Natural killer cell (primary cell): ENCODE data around the gene USP9Y. TPM values are rescaled to one million over a fixed set of nuclear protein-coding genes. Genes with fewer than 3 reads are reported as not detected.

ENCODE experiments used
- ATAC-seq, 3 donors: fragments of 150-1000 bp in 2 of 3; fragments of 200-7000 bp in 1 of 3; cut with Tn5 transposase; 1 replicate in 1 of 3; 2 replicates in 2 of 3; pipeline ENCODE4 v1.10.0; 2021; ENCODE audit warnings: mild to moderate bottlenecking in 2 of 3, moderate library complexity in 2 of 3
- DNase-seq, 2 donors: peaks; one replicate each; pipeline versions ENCODE4 v3.0.0 to v3.0.0-alpha.2; 2013 to 2021; ENCODE audit warnings: mixed read lengths in 1 of 2
- H3K27ac ChIP-seq: one replicate; pipeline ENCODE4 v1.5.1; 2013; ENCODE audit warnings: mild to moderate bottlenecking, low read length
- H3K27me3 ChIP-seq: one replicate; pipeline ENCODE4 v1.6.1; 2013; ENCODE audit warnings: low read length; ENCODE audit not compliant: control insufficient read depth, insufficient read depth
- H3K36me3 ChIP-seq: one replicate; pipeline ENCODE4 v1.6.1; 2013; ENCODE audit warnings: low read length; ENCODE audit not compliant: control insufficient read depth, insufficient read depth
- H3K4me1 ChIP-seq: one replicate; pipeline ENCODE4 v1.6.1; 2013; ENCODE audit warnings: low read length; ENCODE audit not compliant: control insufficient read depth, insufficient read depth
- H3K4me3 ChIP-seq: one replicate; pipeline ENCODE4 v1.5.1; 2013; ENCODE audit warnings: low read length
- H3K9me3 ChIP-seq: one replicate; pipeline ENCODE4 v1.6.1; 2013; ENCODE audit warnings: low read length; ENCODE audit not compliant: control insufficient read depth, insufficient read depth
- H3K27ac Mint-ChIP-seq, 2 donors: one replicate each; pipeline ENCODE4 v1.8.0; 2022; ENCODE audit warnings: mild to moderate bottlenecking in 2 of 2, mixed read lengths in 2 of 2, moderate library complexity in 1 of 2
- H3K27me3 Mint-ChIP-seq, 2 donors: one replicate each; pipeline ENCODE4 v1.8.0; 2022; ENCODE audit warnings: low read depth in 2 of 2, mixed read lengths in 2 of 2
- H3K36me3 Mint-ChIP-seq: one replicate; pipeline ENCODE4 v1.8.0; 2022; ENCODE audit warnings: mixed read lengths
- H3K4me1 Mint-ChIP-seq, 2 donors: one replicate each; pipeline ENCODE4 v1.8.0; 2022; ENCODE audit warnings: mixed read lengths in 2 of 2
- H3K4me3 Mint-ChIP-seq: one replicate; pipeline ENCODE4 v1.8.0; 2022; ENCODE audit warnings: mild to moderate bottlenecking, moderate library complexity, mixed read lengths
- H3K9me3 Mint-ChIP-seq, 2 donors: one replicate each; pipeline ENCODE4 v1.8.0; 2022; ENCODE audit warnings: mixed read lengths in 2 of 2
- WGBS: methylation state at CpG from one replicate; pipeline ENCODE4 v1.1.7; 2013; ENCODE audit warnings: missing lambda C conversion rate; ENCODE audit not compliant: insufficient coverage; 5-methylcytosine and 5-hydroxymethylcytosine counted together
- intact Hi-C: fragments of 100-400 bp; cut with micrococcal nuclease; formaldehyde crosslinking; loops from one replicate; pipeline ENCODE4 v1.14.2; 2022
- total RNA-seq, 4 donors: library from RNA; stranded (reverse); fragments of 120-200 nt in 1 of 4; gene quantifications; one replicate each; pipeline versions ENCODE4 v1.2.3 to v1.2.4, GENCODE V29; 2013 to 2022
- TF ChIP-seq, protein P1 (sequence below): fragments of 200-600 bp; IDR thresholded peaks from one replicate; pipeline ENCODE4 v1.8.0; 2022; ENCODE audit warnings: antibody characterized with exemption

USP9Y gene, protein sequence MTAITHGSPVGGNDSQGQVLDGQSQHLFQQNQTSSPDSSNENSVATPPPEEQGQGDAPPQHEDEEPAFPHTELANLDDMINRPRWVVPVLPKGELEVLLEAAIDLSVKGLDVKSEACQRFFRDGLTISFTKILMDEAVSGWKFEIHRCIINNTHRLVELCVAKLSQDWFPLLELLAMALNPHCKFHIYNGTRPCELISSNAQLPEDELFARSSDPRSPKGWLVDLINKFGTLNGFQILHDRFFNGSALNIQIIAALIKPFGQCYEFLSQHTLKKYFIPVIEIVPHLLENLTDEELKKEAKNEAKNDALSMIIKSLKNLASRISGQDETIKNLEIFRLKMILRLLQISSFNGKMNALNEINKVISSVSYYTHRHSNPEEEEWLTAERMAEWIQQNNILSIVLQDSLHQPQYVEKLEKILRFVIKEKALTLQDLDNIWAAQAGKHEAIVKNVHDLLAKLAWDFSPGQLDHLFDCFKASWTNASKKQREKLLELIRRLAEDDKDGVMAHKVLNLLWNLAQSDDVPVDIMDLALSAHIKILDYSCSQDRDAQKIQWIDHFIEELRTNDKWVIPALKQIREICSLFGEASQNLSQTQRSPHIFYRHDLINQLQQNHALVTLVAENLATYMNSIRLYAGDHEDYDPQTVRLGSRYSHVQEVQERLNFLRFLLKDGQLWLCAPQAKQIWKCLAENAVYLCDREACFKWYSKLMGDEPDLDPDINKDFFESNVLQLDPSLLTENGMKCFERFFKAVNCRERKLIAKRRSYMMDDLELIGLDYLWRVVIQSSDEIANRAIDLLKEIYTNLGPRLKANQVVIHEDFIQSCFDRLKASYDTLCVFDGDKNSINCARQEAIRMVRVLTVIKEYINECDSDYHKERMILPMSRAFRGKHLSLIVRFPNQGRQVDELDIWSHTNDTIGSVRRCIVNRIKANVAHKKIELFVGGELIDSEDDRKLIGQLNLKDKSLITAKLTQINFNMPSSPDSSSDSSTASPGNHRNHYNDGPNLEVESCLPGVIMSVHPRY (N-terminal part only)
- 10 to 100 TPM in 2 of 3 donors, not detected in 1; 32.5 to 38.2 TPM for total RNA-seq
- 60.8 TPM for total RNA-seq (2013)

DNA sequence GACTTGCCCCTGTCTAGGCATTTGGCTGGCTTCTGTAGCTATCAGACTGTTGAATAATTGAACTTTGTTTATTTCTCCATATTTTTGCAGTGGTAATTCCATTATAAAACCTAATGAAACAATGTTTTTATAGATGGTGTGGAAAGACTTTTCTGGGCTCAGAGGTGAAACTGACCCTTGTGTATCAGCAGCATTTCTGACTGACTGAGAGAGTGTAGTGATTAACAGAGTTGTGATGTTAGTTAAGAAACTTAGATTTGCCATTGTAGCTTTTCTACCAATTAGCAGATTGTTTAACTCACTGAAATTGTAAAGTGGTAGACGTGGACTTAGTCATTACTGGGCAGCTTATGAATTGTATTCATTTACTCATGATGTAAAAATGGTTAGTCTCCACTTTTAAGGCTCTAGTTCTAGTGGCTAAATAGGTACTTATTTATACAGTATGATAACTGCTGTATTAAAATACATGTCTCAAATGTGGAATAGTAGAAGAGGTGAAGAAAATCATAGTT, at the start of gene USP9Y:
Gene USP9Y, plus strand, starts transcription at position 51 of the 515 bp plus-strand sequence. CDS start 8,217 bp downstream, outside the sequence.
- Mint-ChIP-seq H3K36me3 (no peaks in the 10 kb centered on the region), H3K27ac (peak within 1 kb of the TSS in 1 of 2 donors; percentile 58), H3K9me3 (no peaks in the 10 kb centered on the region), H3K4me3 (no peak within 1 kb of the TSS), H3K27me3 (no peaks in the 10 kb centered on the region), H3K4me1 (peaks cover 0 to 18% of the 10 kb centered on the region in 2 donors)
- WGBS, result 67% methylated on average over 1 of the region's 1 CpG
- no peaks in the 10 kb centered on the region for H3K4me1 ChIP-seq
- H3K9me3 ChIP-seq, result peaks cover 6% of the 10 kb centered on the region
- H3K27me3 ChIP-seq, result no peaks in the 10 kb centered on the region
- H3K4me3 ChIP-seq, result no peak within 1 kb of the TSS
- H3K36me3 ChIP-seq, result no peaks in the 10 kb centered on the region
- intact Hi-C loops, result no loop called here
- no peak within 1 kb of the TSS for H3K27ac ChIP-seq
- TF ChIP-seq, protein P1, sequence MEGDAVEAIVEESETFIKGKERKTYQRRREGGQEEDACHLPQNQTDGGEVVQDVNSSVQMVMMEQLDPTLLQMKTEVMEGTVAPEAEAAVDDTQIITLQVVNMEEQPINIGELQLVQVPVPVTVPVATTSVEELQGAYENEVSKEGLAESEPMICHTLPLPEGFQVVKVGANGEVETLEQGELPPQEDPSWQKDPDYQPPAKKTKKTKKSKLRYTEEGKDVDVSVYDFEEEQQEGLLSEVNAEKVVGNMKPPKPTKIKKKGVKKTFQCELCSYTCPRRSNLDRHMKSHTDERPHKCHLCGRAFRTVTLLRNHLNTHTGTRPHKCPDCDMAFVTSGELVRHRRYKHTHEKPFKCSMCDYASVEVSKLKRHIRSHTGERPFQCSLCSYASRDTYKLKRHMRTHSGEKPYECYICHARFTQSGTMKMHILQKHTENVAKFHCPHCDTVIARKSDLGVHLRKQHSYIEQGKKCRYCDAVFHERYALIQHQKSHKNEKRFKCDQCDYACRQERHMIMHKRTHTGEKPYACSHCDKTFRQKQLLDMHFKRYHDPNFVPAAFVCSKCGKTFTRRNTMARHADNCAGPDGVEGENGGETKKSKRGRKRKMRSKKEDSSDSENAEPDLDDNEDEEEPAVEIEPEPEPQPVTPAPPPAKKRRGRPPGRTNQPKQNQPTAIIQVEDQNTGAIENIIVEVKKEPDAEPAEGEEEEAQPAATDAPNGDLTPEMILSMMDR, result no peak
- DNase-seq (no peak), ATAC-seq (no peak)

DNA sequence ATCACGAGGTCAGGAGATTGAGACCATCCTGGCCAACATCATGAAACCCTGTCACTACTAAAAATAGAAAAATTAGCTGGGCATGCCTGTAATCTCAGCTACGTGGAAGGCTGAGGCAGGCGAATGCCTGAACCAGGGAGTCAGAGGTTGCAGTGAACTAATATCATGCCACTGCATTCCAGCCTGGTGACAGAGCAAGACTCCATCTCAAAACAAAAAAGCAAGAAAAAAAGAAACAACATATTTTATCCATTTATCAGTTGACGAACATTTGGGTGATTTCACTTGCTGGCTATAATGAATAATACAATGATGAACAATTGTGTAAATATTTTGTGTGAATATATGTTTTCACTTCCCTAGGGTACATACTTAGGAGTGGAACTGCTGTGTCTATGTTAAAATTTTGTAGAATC, 49.4 kb upstream of the USP9Y start:
- Mint-ChIP-seq H3K4me3 (no peak overlapping the region), H3K9me3 (peaks cover 0 to 4% of the 10 kb centered on the region in 2 donors), H3K36me3 (no peaks in the 10 kb centered on the region), H3K4me1 (no peaks in the 10 kb centered on the region), H3K27ac (no peak overlapping the region), H3K27me3 (peaks cover 0 to 8% of the 10 kb centered on the region in 2 donors)
- TF ChIP-seq, protein P1, result no peak
- Histone ChIP-seq H3K27me3 (no peaks in the 10 kb centered on the region), H3K4me3 (no peak overlapping the region), H3K36me3 (no peaks in the 10 kb centered on the region), H3K27ac (no peak overlapping the region), H3K9me3 (no peaks in the 10 kb centered on the region), H3K4me1 (no peaks in the 10 kb centered on the region)
- WGBS, result 96% methylated on average over 3 of the region's 4 CpGs
- DNase-seq, result no peak
- no peak for ATAC-seq
- intact Hi-C loops, result no loop called here

DNA sequence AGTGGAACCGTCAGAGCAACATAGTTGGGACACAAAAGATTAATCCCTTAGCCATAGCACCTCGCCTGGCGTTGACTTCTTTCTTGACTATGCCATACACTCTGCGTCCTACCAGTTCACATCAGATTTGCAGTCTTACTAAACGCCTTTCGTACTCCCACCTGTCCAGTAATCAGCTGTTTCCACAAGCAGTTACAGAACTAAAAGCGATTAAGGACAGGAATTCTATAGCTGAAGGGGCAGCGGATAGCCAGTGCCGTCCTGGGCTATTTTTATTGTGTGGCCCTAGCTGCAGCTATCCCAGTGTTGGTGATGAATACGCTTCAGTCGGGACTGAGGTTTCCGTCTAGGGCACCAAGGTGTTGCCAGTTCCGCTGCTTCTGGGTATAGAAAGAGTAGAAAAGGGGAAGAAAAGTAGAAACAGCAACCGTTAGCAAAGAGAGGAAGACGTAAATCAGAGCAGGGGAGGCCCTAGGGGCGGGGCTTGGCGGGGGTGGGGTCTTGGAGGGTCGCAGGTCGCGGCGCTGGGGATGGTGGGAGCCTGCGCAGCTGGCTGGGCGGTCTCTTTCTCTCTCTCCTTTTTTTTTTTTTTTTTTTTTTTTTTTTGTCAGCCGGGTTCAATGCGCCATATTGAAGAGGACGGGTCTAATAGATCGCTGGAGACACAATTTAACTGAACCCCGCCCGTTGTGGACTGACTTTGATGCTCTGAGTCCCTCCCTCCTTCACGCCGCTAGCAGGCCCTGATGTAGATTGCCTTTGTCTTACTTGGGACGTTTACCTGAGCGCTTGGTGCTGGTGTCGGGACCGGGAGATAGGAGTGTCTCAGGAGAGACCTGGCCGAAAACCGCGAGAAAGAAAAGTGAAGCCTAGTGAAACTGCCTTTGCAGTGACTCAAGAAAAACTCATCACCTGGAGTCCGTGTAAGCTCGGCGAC, 39.0 kb upstream of the USP9Y start:
- H3K4me3 ChIP-seq, result peak overlapping the region; percentile 96

More for the DNA sequence above, 39.0 kb upstream of the USP9Y start:
- WGBS, result 0% methylated on average over 32 of the region's 41 CpGs
- no peak overlapping the region for H3K4me3 Mint-ChIP-seq
- ATAC-seq (peak in 2 of 3 donors; percentile 80 to 92), DNase-seq (peak; percentile 35 to 90)
- H3K4me1 Mint-ChIP-seq, result peaks cover 0 to 14% of the 10 kb centered on the region in 2 donors
- Histone ChIP-seq H3K9me3 (no peaks in the 10 kb centered on the region), H3K27me3 (no peaks in the 10 kb centered on the region), H3K4me1 (peaks cover 10% of the 10 kb centered on the region), H3K36me3 (no peaks in the 10 kb centered on the region), H3K27ac (peak overlapping the region; percentile 90)
- intact Hi-C loops, result loop anchor here (2.0 kb wide), 1 partner anchor 243 kb away; the partner anchor contains the start of gene DDX3Y
- H3K9me3 Mint-ChIP-seq, result no peaks in the 10 kb centered on the region
- no peaks in the 10 kb centered on the region for H3K27me3 Mint-ChIP-seq
- no peaks in the 10 kb centered on the region for H3K36me3 Mint-ChIP-seq
- TF ChIP-seq, protein P1, result no peak
- peak overlapping the region in 1 of 2 donors; percentile 91 for H3K27ac Mint-ChIP-seq
